SW480 (cell line): Measurements from ENCODE around the gene OR10K2.
"Not testable (repeated sequence)": the region's sequence is repeated elsewhere in the genome, so short reads cannot be mapped to it uniquely, and the experiment has no call there.

Source experiments
- DNase-seq: peaks from one replicate; pipeline ENCODE4 v3.0.0-alpha.2; 2016; ENCODE audit warnings: low spot score

The OR10K2 gene

GRCh38 chr1:158426137-158426536 is at the start of gene OR10K2:
OR10K2 (minus strand) TSS chr1:158426237; CDS start chr1:158420866, 5,371 bp downstream.
- no peak for DNase-seq

- DNase-seq = no peak
Measured at GRCh38 chr1:158471920-158472319, 45.9 kb upstream of the OR10K2 start, which contains the start of gene OR10R2. OR10R2 (plus strand) TSS chr1:158472220; CDS start chr1:158472326, 106 bp downstream.

- DNase-seq = no peak
Measured at GRCh38 chr1:158461534-158461933, 35.5 kb upstream of the OR10K2 start, which contains the start of gene OR10K1. OR10K1 (plus strand) TSS chr1:158461834; CDS start chr1:158465562, 3,728 bp downstream.

GRCh38 chr1:158458263-158458662 is 32.2 kb upstream of the OR10K2 start:
- DNase-seq = no peak

GRCh38 chr1:158457246-158457645 is 31.2 kb upstream of the OR10K2 start:
- DNase-seq = no peak

- no peak for DNase-seq
Measured at GRCh38 chr1:158454537-158454936, 28.5 kb upstream of the OR10K2 start.

GRCh38 chr1:158445376-158445775 is 19.3 kb upstream of the OR10K2 start:
- DNase-seq = no peak

- DNase-seq = no peak
Measured at GRCh38 chr1:158434741-158435140, 8.7 kb upstream of the OR10K2 start.

GRCh38 chr1:158430163-158430562 is 4.1 kb upstream of the OR10K2 start:
- not testable (repeated sequence) for DNase-seq

GRCh38 chr1:158425027-158425426 is 1.0 kb downstream of the OR10K2 start:
- no peak for DNase-seq

- no peak for DNase-seq
Measured at GRCh38 chr1:158422212-158422611, 3.8 kb downstream of the OR10K2 start.

GRCh38 chr1:158417586-158417985 is 8.5 kb downstream of the OR10K2 start:
- DNase-seq = no peak

- no peak for DNase-seq
Measured at GRCh38 chr1:158414651-158415345, 11.2 kb downstream of the OR10K2 start.

- no peak for DNase-seq
Measured at GRCh38 chr1:158407092-158407491, 18.9 kb downstream of the OR10K2 start.

GRCh38 chr1:158400871-158401270 is 25.2 kb downstream of the OR10K2 start:
- DNase-seq = no peak

- no peak for DNase-seq
Measured at GRCh38 chr1:158398818-158399514, 27.1 kb downstream of the OR10K2 start, which contains the start of gene OR10T2. OR10T2 (minus strand) TSS chr1:158399466; CDS start chr1:158399466, 0 bp downstream.

GRCh38 chr1:158396646-158397045 is 29.4 kb downstream of the OR10K2 start:
- no peak for DNase-seq

GRCh38 chr1:158393476-158393875 is 32.6 kb downstream of the OR10K2 start:
- DNase-seq = no peak

GRCh38 chr1:158391099-158391498 is 34.9 kb downstream of the OR10K2 start:
- no peak for DNase-seq

GRCh38 chr1:158390331-158390730 is 35.7 kb downstream of the OR10K2 start:
- no peak for DNase-seq

- no peak for DNase-seq
Measured at GRCh38 chr1:158374860-158375259, 51.2 kb downstream of the OR10K2 start.

- DNase-seq = not testable (repeated sequence)
Measured at GRCh38 chr1:158374101-158374500, 51.9 kb downstream of the OR10K2 start.
